Measurements from ENCODE around the gene MAB21L4.

The MAB21L4 gene

DNA sequence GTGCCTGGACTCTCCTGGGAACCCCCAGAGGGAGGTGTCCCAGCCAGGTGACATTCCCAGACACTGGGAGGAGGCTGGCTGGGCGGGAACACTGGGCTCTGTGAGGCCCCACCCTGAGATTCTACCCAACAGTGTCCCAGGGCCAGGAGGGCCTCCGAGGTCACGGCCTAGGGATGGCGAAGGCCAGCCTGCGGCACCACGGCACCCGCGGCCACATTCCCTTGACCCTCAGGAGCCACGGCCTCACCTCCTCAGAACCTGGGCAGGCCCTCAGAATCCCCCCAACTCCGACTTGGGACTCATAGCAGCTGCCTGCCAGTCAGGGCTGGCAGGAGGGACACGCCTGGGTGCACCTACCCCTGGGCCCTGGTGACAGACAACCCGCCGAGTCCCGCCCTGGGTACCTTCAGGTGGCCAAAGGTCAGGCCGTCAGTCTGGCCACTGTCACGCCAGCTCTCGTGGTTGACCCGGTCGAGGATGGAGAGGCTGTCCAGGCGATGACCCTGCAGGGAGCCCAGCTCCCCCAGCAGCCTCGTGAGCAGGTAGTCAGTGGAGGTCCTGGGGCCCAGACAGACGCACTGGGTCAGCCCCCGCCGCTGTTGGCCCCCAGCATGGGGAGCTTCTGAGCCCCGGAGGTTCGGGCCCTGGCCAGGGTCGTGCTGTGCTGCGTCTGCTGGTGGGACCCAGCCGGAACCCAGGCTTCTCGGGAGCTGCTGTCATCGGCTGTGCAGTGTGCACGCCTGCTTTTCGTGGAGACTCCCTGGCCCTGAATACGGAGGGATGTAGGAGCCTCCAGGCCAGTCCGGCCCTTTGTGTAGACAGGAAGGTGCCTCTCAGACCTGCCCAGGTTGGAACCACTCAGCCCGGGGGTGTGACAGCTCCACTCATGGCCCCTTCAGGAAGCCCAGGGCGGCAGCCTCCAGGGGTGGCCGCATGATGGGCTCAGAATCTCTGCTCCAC is 6.1 kb downstream of the MAB21L4 start:
- TF ChIP-seq, protein P1, sequence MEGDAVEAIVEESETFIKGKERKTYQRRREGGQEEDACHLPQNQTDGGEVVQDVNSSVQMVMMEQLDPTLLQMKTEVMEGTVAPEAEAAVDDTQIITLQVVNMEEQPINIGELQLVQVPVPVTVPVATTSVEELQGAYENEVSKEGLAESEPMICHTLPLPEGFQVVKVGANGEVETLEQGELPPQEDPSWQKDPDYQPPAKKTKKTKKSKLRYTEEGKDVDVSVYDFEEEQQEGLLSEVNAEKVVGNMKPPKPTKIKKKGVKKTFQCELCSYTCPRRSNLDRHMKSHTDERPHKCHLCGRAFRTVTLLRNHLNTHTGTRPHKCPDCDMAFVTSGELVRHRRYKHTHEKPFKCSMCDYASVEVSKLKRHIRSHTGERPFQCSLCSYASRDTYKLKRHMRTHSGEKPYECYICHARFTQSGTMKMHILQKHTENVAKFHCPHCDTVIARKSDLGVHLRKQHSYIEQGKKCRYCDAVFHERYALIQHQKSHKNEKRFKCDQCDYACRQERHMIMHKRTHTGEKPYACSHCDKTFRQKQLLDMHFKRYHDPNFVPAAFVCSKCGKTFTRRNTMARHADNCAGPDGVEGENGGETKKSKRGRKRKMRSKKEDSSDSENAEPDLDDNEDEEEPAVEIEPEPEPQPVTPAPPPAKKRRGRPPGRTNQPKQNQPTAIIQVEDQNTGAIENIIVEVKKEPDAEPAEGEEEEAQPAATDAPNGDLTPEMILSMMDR (conservative IDR thresholded peaks at IDR 0.05): no peak
- TF ChIP-seq ZFX (IDR thresholded peaks at IDR 0.05): no peak

DNA sequence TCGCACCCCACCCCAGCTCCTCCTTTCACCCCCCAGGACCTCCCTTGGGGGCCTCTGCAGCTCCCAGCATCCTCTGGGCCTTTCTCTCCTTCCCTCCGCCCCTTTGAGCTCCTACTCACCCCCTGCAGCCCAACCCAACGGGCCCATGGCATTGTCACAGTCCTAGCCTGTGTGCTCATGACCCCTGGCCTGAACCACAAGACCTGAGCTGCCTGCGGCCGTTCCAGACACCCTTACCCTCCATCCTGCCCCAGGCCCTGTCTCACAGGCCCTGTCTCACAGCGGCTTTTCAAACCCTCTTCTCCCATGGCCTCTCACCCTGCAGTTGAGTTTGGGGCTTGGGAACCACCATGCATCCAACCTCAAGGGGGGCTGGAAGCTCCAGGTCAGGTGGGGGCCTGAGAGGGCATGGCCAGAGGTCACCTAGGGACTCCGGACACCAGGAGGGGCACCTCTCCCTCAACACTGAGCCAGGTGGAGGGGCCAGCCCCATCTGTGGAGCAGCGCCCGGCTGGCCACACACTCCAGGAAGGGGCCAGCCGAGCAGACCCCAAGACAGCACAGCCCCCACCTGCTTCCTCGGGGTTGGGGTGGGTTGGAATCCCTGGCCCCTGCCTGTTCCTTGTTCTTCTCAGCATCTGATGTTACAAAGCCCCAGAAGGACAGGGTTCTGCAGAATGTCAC is 6.9 kb downstream of the MAB21L4 start:
- TF ChIP-seq ZFX (IDR thresholded peaks at IDR 0.05): no peak
- TF ChIP-seq, protein P1 (conservative IDR thresholded peaks at IDR 0.05): no peak
- H3K27ac ChIP-seq: no peak overlapping the region

More for the DNA sequence above, 6.1 kb downstream of the MAB21L4 start:
- no peak overlapping the region for H3K27ac ChIP-seq

DNA sequence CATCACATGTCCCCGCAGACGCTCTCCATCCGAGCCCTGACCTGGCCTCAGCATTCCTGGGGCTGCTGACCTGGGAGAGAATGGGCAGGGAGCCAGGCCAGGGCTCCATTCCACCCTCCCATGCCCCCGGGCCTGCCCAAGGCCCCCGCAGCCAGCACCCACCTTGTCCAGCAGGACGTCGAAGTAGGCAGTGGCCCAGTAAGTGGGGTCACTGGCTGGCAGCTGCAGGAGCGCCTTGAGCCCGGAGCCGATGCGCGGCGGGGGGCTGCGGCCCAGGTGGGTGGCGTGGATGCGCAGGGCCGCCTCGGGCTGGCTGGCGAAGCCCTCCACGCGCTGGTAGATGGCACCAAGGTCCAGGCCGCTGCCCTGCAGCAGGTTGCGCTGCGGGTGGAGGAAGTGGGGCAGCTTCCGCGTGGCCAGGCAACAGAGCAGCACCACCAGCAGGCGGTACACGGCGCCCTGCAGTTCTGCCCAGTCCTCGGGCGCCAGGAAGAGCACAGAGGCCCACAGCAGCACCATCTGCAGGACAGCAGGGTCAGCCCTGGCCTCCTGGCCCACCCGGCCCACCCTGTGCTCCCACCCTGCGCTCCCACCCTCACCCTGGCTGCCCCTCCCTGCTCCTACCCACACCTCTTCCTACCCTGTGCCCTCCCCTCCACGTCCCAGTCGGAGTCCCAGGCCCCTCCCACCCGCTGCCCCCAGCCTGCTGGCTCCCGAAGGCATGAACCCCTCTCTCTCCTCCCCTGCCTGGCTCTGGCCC is 7.6 kb downstream of the MAB21L4 start:
- no peak overlapping the region for H3K27ac ChIP-seq
- TF ChIP-seq, protein P1 (conservative IDR thresholded peaks at IDR 0.05): no peak
- no peak for TF ChIP-seq ZFX (IDR thresholded peaks at IDR 0.05)

DNA sequence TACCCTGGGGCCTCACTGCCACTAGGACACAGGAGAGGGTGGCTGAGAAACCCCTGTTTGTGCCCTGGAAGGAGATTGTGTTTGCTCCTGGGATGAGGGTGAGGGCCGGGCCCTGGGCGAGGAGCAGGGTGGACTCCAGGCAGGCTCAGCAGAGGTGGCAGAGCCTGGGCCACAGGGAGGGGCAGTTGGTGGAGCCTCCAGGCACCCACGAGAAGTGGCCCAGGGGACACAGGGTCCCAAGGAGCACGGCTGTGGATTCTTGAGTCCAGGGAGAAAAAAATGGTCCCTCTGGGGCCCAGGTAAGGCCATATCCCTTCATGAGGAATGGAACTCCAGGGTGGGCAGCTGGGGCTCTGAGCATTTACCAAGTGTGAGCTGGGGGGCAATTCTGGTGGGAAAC is 8.3 kb downstream of the MAB21L4 start:
- TF ChIP-seq, protein P1 (conservative IDR thresholded peaks at IDR 0.05): no peak
- TF ChIP-seq ZFX (IDR thresholded peaks at IDR 0.05): no peak
- no peak overlapping the region for H3K27ac ChIP-seq

DNA sequence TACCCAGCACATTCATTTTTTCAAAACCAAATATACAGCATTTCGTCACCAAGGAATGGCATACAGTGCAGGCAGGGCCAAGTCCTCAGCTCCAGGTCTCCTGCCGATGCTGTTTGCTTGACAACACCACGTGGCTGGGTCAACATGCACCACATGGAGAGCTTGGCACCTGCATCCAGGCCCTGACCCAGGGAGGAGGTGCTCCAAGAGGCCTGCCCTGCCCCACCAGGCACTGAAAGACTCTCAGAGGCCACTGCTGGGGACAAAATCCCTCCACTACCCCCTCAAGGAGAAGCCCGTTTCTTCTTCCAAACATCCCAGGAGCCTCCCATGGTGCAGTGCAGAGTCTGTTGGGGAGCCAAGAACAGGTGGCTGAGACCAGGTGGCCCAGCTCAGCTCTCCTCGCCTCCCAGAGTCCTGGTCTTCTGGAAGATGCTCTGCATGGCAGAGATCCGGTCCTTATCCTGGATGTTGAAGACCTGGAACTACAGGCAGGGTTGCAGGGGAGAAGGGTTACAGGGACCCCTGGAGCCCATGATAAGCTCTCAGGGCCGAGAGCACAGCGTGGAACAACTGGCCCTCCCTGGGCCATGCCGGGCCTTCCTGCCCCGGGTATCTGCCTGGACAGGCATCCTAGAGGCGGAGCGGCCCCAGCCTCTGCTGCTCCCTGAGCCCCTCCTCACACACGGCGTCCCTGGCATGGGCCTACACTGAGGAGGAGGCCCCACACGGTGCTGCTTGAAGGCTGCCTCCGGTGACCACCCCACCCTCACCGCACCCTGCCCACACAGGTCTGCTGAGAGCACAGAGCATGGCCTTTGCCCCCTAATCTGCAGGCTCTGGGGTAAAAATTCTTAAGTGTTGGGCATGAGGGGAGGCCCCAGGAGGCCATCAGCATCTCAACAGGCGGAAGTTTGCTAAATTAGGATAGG is 9.0 kb downstream of the MAB21L4 start:
- TF ChIP-seq ZFX (IDR thresholded peaks at IDR 0.05): no peak
- TF ChIP-seq, protein P1 (conservative IDR thresholded peaks at IDR 0.05): no peak
- H3K27ac ChIP-seq: no peak overlapping the region

DNA sequence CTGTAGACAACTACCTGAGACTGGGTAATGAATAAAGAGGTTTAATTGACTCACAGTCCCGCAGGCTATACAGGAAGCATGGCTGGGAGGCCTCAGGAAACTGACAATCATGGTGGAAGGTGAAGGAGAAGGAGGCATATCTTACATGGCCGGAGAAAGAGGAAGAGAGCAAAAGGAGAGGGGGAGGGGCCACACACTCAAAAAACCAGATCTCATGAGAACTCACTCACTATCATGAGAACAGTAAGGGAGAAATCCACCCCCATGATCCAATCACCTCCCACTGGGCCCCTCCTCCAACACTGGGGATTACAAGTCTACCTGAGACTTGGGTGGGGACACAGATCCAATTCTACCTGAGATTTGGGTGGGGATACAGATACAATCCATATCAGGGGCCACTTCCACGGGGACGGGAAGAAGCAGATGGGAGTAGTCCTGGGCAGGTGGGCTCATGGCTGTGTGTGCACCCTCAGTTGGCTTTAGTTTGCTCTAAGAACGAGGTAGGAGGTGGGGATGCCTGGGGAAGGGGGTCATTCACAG is 9.9 kb downstream of the MAB21L4 start:
- H3K27ac ChIP-seq: no peak overlapping the region
- TF ChIP-seq, protein P1 (conservative IDR thresholded peaks at IDR 0.05): no peak
- no peak for TF ChIP-seq ZFX (IDR thresholded peaks at IDR 0.05)

All from C4-2B (cell line).